NOMO-1 (cell line): ENCODE data around the gene TSC22D2.
"Not testable (repeated sequence)": the region's sequence is repeated elsewhere in the genome, so short reads cannot be mapped to it uniquely, and the experiment has no call there.

Source experiments
- DNase-seq, 2 experiments: peaks; one replicate each; lab custom pipeline; 2025; ENCODE audit not compliant: unreplicated experiment in 2 of 2; lab: John Stamatoyannopoulos, UW

The TSC22D2 gene

GRCh38 chr3:150446470-150446977, 38.4 kb downstream of the TSC22D2 start:
- no peak for DNase-seq

GRCh38 chr3:150447084-150447483, 39.0 kb downstream of the TSC22D2 start:
- DNase-seq = no peak

DNA sequence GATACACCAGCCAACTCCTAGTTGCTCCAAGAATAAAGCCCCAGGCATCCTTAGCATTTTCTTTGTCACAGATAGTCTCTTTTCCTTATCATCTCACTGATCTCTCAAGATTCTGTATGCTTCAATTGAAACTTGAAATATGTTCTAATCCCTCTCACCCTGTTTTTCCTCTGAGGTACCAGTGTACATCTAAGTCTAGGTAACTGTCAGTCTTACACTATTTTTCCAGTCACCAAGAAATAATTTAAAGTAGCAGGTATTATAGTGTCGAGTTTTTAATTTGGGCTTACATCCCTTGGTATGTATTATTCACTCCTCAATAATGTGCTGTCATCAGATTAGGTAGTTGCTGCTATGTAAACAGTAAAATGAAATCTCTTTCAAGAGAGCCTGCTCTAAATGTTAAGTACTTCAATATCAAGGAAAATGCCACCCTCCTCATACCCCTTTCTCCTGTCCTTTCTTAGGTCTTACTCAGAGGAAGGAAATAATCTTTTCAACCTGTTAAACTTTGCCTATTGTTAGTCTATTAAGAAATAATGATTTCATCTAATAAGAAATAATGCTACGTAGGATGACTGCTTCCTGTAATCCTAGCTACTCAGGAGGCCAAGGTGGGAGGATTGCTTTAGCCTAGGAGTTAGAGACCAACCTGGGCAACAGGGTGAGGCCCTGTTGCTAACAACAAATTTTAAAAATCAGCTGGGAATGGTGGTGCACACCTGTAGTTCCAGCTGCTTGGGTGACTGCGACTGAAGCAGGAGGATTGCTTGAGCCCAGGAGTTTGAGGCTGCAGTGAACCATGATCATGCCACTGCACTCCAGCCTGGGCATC, 39.8 kb downstream of the TSC22D2 start:
- no peak for DNase-seq

DNA sequence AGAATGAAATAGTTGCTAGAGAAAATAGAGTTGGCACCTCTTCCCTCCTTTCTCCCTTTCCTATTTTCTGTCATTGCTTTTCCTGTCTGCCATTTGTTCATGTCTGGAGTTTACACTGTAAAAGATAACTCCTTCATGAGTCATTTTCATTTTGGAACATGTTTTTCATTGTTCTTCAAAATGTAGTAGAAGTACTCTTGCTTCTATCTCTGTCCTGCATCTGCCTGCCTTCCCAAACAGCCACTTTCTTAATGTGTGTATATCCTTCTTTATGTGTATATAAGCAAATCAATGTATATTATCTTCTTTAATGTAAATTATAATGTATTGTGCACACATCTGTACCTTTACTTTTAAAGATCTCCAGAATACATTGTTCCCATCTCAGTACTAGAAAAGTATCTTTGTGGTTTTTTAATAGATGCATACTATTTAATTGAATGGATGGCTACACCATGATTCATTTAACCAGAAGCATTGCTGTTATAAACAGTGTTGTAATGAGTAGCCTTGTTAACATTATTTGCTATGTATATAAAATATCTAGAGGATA, 41.1 kb downstream of the TSC22D2 start:
- DNase-seq = no peak

- peak; percentile 55 to 79 for DNase-seq
Measured at GRCh38 chr3:150450916-150451315, 42.8 kb downstream of the TSC22D2 start.

DNA sequence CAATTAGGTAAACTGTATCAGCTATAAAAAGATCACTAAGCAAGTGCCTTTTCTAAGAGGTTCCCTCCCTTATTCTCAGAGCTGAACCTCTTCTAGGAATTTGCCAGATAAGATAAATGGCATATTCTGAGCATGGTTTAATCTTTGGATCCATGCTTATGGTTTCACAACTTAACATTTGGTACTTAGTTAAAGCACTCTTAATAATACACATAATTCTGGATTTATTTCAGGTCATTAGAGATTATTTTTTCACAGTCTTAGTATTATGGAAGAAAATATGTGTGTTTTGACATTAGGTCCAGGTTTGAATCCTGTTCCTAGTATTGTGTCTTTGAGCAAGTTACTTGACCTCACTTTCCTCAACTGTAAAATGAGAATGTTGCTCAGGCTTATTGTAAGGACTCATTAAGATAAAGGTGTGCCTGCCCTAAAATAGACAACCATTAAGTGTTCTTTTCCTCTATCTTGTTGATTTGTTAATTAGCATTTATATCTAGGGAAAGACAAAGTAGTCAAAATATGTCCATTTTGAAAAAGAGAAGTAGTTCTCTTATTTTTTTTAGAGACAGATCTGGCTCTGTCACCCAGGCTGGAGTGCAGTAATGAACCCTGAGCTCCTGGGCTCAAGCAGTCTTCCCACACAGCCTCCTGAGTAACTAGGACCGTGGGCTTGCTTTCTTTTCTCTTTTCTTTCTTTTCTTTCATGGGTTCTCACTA, 43.4 kb downstream of the TSC22D2 start:
- peak in 1 of 2 experiments; percentile 27 for DNase-seq

- DNase-seq = no peak
Measured at GRCh38 chr3:150453353-150453752, 45.3 kb downstream of the TSC22D2 start.

DNA sequence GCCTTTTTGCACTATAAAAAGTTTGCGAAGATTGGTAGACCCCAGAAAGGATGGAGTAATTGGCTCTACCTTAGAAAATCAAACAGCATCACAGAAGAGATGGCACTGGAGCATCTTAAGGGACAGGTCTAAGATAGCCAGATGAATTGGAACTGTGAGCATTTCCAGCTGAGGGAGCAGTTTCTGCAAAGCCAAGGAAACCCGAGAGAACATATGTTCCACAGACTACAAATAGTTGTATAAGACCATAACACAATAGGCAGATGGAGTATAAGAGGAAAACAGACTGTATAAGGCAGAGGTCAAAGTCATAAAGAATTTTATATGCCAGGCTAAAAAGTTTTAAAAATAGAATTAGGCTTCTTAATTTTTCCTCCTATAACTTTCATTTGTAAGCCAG, 46.0 kb downstream of the TSC22D2 start:
- DNase-seq = no peak

- no peak for DNase-seq
Measured at GRCh38 chr3:150454622-150455021, 46.5 kb downstream of the TSC22D2 start.

DNA sequence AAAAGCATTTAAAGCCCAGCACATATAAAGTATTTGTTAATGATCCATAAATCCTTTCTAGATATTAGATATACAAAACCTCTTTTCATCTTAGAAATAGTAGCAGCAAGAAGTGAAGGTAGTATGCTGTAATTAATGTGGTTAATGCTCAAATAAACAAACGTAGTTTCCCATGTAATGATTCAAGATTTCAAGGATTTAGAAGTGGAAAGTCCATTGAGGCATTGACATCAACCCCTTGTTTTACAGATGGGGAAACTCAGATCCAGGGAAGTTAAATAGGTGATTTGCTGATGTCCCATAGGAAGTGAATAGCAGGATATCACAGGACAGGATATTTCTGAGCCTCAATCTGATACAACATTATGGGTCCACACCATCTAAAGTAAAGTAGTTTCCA, 47.2 kb downstream of the TSC22D2 start:
- no peak for DNase-seq

- no peak for DNase-seq
Measured at GRCh38 chr3:150458001-150458400, 49.9 kb downstream of the TSC22D2 start.

DNA sequence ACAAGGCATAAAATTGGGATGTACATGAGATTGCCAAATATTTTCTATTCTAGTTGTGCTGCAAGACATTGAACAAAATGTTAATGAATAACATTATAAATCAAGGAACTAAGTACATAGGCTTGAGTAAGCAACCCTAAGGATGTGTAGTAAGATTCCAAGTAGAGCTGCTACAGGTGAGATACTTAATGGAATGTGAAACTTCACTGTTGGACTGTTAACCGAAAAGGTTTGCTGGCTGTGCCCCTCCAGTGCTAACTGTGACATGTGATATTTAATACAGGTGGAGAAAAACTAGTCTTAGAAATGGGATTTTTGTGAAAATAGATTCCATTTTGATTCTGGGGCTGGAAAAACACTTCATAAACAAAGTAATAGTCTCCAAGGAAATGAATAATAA, 52.4 kb downstream of the TSC22D2 start:
- no peak for DNase-seq

DNA sequence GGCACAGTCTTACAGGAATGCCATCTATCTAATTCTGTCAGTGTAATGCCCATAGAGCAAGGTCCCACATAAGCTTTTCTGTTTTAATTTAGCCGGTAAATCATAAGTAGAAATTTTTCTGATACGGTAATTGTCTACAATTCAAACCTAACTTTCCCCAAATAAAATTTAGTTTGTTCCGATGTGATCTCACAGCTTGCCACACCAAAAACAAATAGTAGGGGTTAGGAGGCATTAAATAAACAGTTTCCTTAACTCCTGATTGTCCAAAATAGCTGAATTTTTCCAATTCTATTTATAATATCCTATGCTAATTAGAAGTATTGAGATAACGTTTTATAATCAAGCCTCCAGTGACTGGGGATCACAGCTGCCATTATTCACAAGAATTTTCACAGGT, 53.3 kb downstream of the TSC22D2 start:
- no peak for DNase-seq

- no peak for DNase-seq
Measured at GRCh38 chr3:150462108-150462507, 54.0 kb downstream of the TSC22D2 start.

DNA sequence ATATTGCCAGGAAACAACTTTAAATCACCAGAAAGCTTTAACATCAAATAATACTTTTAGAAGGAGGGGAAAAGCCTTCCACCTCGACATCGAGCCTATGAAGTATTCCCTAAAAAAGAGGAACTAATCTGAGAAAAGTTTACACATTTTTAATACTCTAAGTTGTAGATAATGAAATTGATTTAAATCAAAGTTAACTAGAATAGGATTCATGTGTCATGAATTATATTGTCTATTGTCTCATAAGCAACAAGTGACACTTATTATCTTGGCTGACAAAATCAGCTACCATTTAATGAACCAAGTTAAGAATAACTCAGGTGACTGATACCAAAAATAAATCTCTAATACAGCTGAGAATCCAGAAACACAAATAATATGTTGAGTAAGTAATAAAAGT, 56.6 kb downstream of the TSC22D2 start:
- no peak for DNase-seq

DNA sequence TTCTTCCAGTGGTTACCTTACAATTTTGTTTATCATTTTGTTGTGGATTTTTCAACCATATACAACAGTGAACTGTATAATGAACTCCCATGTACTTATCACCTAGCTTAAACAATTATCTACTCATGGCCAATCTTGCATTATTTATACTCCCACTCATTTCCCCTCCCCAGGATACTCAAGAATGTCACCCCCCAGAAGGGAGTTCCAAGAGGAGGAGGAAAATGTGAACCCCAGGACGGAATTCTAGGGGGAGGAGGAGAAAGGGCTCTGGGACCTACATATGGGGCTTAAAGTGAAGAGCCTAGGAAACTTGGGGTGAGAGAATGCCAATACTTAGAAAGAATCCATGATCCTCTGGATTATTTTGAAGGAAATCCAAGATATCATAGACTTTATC, 59.3 kb downstream of the TSC22D2 start:
- no peak for DNase-seq

GRCh38 chr3:150469031-150469930, 61.2 kb downstream of the TSC22D2 start:
- no peak for DNase-seq

- no peak for DNase-seq
Measured at GRCh38 chr3:150469931-150470740, 62.0 kb downstream of the TSC22D2 start.

GRCh38 chr3:150472421-150472820, 64.3 kb downstream of the TSC22D2 start:
- DNase-seq = no peak

DNA sequence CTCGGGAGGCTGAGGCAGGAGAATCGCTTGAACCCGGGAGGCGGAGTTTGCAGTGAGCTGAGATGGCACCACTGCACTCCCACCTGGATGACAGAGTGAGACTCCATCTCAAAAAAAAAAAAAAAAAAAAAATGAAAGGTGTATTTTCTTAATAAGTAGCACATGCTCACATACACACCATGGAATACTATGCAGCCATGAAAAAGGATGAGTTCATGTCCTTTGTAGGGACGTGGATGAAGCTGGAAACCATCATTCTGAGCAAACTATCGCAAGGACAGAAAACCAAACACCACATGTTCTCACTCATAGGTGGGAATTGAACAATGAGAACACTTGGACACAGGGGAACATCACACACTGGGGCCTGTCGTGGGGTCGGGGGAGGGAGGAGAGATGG, 65.1 kb downstream of the TSC22D2 start:
- DNase-seq = not testable (repeated sequence)
